Measurements from ENCODE around the gene DDX10. TPM values are rescaled to one million over a fixed set of nuclear protein-coding genes. Genes with fewer than 3 reads are reported as not detected.

Gene DDX10
- polyA plus RNA-seq, 1 donor from 2014 or later = 15.9 TPM

DNA sequence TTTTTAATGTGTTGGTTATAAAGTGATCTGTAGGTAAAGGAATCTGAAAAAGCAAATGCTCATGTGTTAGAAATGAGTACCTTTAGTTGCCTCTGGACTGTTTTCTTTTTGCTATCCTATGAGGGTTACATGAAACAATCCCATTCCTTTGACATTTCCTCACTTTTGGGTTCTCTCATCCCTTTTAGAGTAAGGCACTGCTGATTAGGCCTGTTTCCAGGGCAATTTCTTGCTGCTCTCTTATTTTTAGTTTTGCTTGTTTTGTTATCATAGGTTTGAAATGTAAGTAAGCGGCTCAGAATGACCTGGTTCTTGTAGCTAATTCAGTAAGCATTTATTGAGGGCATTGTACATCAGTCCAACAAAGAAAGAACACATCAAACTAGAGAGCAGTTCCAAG is 138.9 kb downstream of the DDX10 start:
- H3K9me3 ChIP-seq (ENCODE audit: low read length) = no peaks in the 10 kb centered on the region
- no peak overlapping the region for H2AFZ ChIP-seq (ENCODE audit: low read depth, low read length)
- TF ChIP-seq RAD21 (conservative IDR thresholded peaks at IDR 0.05) (no peak), CTCF (IDR thresholded peaks at IDR 0.05; ENCODE audit: poor library complexity, severe bottlenecking) (no peak), MXI1 (conservative IDR thresholded peaks at IDR 0.05; ENCODE audit: poor library complexity, severe bottlenecking) (no peak), EP300 (conservative IDR thresholded peaks at IDR 0.05; ENCODE audit: poor library complexity, severe bottlenecking) (no peak), SMC3 (conservative IDR thresholded peaks at IDR 0.05; ENCODE audit: poor library complexity) (no peak), EZH2 (IDR thresholded peaks at IDR 0.05; ENCODE audit: borderline replicate concordance, insufficient read depth, low read length, poor library complexity, severe bottlenecking) (no peak), TAF1 (IDR thresholded peaks at IDR 0.05; ENCODE audit: low read depth) (no peak), POLR2AphosphoS5 (IDR thresholded peaks at IDR 0.05) (no peak)
- TF ChIP-seq, protein P1, sequence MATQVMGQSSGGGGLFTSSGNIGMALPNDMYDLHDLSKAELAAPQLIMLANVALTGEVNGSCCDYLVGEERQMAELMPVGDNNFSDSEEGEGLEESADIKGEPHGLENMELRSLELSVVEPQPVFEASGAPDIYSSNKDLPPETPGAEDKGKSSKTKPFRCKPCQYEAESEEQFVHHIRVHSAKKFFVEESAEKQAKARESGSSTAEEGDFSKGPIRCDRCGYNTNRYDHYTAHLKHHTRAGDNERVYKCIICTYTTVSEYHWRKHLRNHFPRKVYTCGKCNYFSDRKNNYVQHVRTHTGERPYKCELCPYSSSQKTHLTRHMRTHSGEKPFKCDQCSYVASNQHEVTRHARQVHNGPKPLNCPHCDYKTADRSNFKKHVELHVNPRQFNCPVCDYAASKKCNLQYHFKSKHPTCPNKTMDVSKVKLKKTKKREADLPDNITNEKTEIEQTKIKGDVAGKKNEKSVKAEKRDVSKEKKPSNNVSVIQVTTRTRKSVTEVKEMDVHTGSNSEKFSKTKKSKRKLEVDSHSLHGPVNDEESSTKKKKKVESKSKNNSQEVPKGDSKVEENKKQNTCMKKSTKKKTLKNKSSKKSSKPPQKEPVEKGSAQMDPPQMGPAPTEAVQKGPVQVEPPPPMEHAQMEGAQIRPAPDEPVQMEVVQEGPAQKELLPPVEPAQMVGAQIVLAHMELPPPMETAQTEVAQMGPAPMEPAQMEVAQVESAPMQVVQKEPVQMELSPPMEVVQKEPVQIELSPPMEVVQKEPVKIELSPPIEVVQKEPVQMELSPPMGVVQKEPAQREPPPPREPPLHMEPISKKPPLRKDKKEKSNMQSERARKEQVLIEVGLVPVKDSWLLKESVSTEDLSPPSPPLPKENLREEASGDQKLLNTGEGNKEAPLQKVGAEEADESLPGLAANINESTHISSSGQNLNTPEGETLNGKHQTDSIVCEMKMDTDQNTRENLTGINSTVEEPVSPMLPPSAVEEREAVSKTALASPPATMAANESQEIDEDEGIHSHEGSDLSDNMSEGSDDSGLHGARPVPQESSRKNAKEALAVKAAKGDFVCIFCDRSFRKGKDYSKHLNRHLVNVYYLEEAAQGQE (IDR thresholded peaks at IDR 0.05; ENCODE audit: borderline replicate concordance) = no peak
- H3K79me2 ChIP-seq (replicated peaks; ENCODE audit: insufficient read depth, low read length) = no peaks in the 10 kb centered on the region
- H3K27me3 ChIP-seq (ENCODE audit: insufficient read depth, low read depth, low read length) = no peaks in the 10 kb centered on the region
- no peak overlapping the region for H3K4me3 ChIP-seq (ENCODE audit: low read length)
- no peaks in the 10 kb centered on the region for H4K20me1 ChIP-seq (ENCODE audit: insufficient read depth)
- no peaks in the 10 kb centered on the region for H3K36me3 ChIP-seq (ENCODE audit: insufficient read depth, low read length)
- no peaks in the 10 kb centered on the region for H3F3A ChIP-seq (ENCODE audit: insufficient read depth, low read length, poor library complexity, severe bottlenecking)
- no peak overlapping the region for H3K9ac ChIP-seq (ENCODE audit: low read length)
- H3K27ac ChIP-seq (ENCODE audit: low read length) = no peak overlapping the region
- no peak overlapping the region for H3K4me2 ChIP-seq (ENCODE audit: low read length)
- H3K9me2 ChIP-seq (ENCODE audit: insufficient read depth, low read length) = no peaks in the 10 kb centered on the region

- Histone ChIP-seq H3K79me2 (replicated peaks; ENCODE audit: insufficient read depth, low read length) (no peaks in the 10 kb centered on the region), H3K9me2 (ENCODE audit: insufficient read depth, low read length) (no peaks in the 10 kb centered on the region), H3K27me3 (ENCODE audit: insufficient read depth, low read depth, low read length) (no peaks in the 10 kb centered on the region), H3F3A (ENCODE audit: insufficient read depth, low read length, poor library complexity, severe bottlenecking) (no peaks in the 10 kb centered on the region), H3K27ac (ENCODE audit: low read length) (no peak overlapping the region), H3K9ac (ENCODE audit: low read length) (no peak overlapping the region), H4K20me1 (ENCODE audit: insufficient read depth) (no peaks in the 10 kb centered on the region), H3K9me3 (ENCODE audit: low read length) (no peaks in the 10 kb centered on the region), H3K36me3 (ENCODE audit: insufficient read depth, low read length) (no peaks in the 10 kb centered on the region), H2AFZ (ENCODE audit: low read depth, low read length) (no peak overlapping the region), H3K4me3 (ENCODE audit: low read length) (no peak overlapping the region), H3K4me2 (ENCODE audit: low read length) (no peak overlapping the region)
- TF ChIP-seq CTCF (IDR thresholded peaks at IDR 0.05; ENCODE audit: poor library complexity, severe bottlenecking) = no peak
- TF ChIP-seq, protein P1 (IDR thresholded peaks at IDR 0.05; ENCODE audit: borderline replicate concordance) = no peak
Measured at GRCh38 chr11:108804511-108804910, 139.6 kb downstream of the DDX10 start.
